ENCODE results near the gene MOSMO. TPM values are rescaled to one million over a fixed set of nuclear protein-coding genes. Genes with fewer than 3 reads are reported as not detected.
A peak's percentile ranks its signal among the peaks of the same experiment; 100 is the strongest.

Gene MOSMO
- total and polyA plus RNA-seq, 11 donors: 8.7 to 15.0 (median 11.7) TPM

DNA sequence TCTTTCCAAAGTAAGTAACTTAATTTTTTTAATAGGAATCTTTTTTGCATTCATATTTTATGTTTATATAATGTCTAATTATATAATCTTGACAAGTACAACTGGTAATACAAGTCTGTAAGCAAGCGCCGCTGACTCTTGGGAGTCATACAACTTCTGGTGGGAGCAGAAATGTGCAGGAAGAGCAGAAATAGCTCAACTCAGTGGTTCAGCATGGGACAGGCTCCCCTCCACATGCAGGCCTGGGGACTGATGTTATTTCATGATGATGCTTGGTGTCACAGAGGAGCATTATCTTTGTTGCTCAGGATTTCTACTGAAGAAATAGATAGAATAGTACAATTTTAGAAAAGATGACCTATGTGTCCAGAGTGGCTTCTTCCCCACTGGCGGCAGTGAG, 44.0 kb upstream of the MOSMO start:
- Histone ChIP-seq H3K4me3 (no peak overlapping the region), H3K27me3 (no peaks in the 10 kb centered on the region), H3K36me3 (peaks cover 4 to 100% (median 100%) of the 10 kb centered on the region in 9 donors), H3K4me1 (peaks cover 0 to 20% (median 3%) of the 10 kb centered on the region in 12 donors), H3K9me3 (no peaks in the 10 kb centered on the region), H3K27ac (peak overlapping the region in 8 of 12 donors; percentile 6 to 67 (median 44))
- intact Hi-C loops (cut with DNase I): loop anchor here in 1 of 10 donors (2.0 kb wide), 1 partner anchor 21 kb away; no protein-coding TSS in a partner anchor
- DNase-seq: no peak
- TF ChIP-seq POLR2A (IDR thresholded peaks at IDR 0.05): no peak
- TF ChIP-seq, protein P1, sequence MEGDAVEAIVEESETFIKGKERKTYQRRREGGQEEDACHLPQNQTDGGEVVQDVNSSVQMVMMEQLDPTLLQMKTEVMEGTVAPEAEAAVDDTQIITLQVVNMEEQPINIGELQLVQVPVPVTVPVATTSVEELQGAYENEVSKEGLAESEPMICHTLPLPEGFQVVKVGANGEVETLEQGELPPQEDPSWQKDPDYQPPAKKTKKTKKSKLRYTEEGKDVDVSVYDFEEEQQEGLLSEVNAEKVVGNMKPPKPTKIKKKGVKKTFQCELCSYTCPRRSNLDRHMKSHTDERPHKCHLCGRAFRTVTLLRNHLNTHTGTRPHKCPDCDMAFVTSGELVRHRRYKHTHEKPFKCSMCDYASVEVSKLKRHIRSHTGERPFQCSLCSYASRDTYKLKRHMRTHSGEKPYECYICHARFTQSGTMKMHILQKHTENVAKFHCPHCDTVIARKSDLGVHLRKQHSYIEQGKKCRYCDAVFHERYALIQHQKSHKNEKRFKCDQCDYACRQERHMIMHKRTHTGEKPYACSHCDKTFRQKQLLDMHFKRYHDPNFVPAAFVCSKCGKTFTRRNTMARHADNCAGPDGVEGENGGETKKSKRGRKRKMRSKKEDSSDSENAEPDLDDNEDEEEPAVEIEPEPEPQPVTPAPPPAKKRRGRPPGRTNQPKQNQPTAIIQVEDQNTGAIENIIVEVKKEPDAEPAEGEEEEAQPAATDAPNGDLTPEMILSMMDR (IDR thresholded peaks at IDR 0.05): no peak
- ATAC-seq: peak in 1 of 4 donors; percentile 30
- 68 to 76% (median 71%) methylated on average over 3 of the region's 3 CpGs for WGBS, 4 donors

DNA sequence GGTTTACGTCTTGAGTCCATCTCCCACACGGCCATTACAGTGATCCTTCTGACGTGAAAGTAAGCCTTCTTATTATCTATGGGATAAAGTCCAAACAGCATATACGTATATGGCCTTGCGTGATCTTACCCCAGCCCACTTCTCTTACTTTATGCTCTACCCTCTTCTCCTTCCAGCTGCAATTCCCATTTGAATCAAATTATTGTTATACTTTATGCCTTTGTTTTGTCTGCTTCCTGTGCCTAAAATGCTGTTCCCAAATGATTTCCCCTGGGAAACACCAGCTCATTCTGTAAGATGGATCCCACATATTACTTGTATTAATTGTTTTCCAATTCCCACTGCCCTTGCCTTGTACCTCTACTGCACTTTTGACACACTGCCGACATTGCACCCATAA, 43.6 kb upstream of the MOSMO start:
- Histone ChIP-seq H3K9me3 (no peaks in the 10 kb centered on the region), H3K4me3 (no peak overlapping the region), H3K27me3 (no peaks in the 10 kb centered on the region), H3K4me1 (peaks cover 0 to 20% (median 3%) of the 10 kb centered on the region in 12 donors), H3K36me3 (peaks cover 4 to 100% (median 100%) of the 10 kb centered on the region in 9 donors), H3K27ac (peak overlapping the region in 9 of 12 donors; percentile 6 to 67 (median 41))
- peak in 1 of 4 donors; percentile 76 for ATAC-seq
- WGBS, 4 donors: 55 to 66% (median 58%) methylated on average over 6 of the region's 6 CpGs
- no peak for DNase-seq
- intact Hi-C loops (cut with DNase I): loop anchor here in 1 of 10 donors (2.0 kb wide), 1 partner anchor 20 kb away; no protein-coding TSS in a partner anchor
- TF ChIP-seq POLR2A (IDR thresholded peaks at IDR 0.05): no peak
- TF ChIP-seq, protein P1 (IDR thresholded peaks at IDR 0.05): no peak

DNA sequence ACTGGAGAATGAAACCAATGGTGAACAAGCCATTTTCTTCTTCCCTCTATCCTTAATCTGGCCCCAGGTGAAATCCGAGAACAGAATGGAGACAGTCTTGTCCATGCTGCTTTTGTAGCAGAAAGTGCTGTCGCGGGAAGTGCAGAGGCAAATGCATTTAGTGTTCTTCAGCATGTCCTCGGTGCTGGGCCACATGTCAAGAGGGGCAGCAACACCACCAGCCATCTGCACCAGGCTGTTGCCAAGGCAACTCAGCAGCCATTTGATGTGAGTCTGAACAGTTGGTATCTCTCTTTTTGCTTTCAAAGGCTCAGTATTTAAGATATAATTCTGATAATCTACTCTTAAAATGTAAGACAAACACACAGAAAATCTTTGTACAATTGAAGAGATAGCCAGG, 36.1 kb upstream of the MOSMO start:
- peaks cover 15 to 100% (median 100%) of the 10 kb centered on the region in 9 donors for H3K36me3 ChIP-seq
- DNase-seq: no peak
- no peak overlapping the region for H3K27ac ChIP-seq
- H3K27me3 ChIP-seq: no peaks in the 10 kb centered on the region
- TF ChIP-seq, protein P1 (IDR thresholded peaks at IDR 0.05): no peak
- no peak for TF ChIP-seq POLR2A (IDR thresholded peaks at IDR 0.05)
- no peak overlapping the region for H3K4me3 ChIP-seq
- WGBS, 4 donors: 88 to 96% (median 91%) methylated on average over 4 of the region's 4 CpGs
- H3K9me3 ChIP-seq: no peaks in the 10 kb centered on the region
- ATAC-seq: no peak
- H3K4me1 ChIP-seq: no peaks in the 10 kb centered on the region
- intact Hi-C loops (cut with DNase I): loop anchor here in 1 of 10 donors (2.0 kb wide), 1 partner anchor 21 kb away; no protein-coding TSS in a partner anchor

DNA sequence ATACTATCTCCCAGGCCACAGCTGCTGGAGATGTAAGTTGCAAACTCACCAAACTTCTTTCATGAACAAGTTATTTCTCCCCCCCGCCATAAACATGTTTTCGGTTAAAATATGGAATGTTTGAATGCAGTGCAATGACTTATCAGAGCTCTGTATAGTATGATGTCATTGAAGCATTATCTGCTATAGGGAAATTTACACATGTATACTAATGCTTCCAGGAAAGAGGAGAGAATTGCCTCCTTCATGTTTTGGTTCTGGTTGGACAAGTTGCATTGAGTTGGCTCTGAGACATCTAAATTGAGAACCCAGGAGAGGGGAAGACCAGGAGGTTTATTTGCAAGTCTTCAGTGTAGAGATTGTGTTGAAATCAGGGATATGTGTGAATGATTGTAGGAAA, 34.0 kb upstream of the MOSMO start:
- Histone ChIP-seq H3K9me3 (no peaks in the 10 kb centered on the region), H3K27me3 (no peaks in the 10 kb centered on the region), H3K27ac (no peak overlapping the region), H3K36me3 (peaks cover 15 to 100% (median 100%) of the 10 kb centered on the region in 9 donors), H3K4me1 (no peaks in the 10 kb centered on the region), H3K4me3 (no peak overlapping the region)
- intact Hi-C loops (cut with DNase I): loop anchor here in 1 of 10 donors (2.0 kb wide), 1 partner anchor 19 kb away; no protein-coding TSS in a partner anchor
- DNase-seq (no peak), ATAC-seq (no peak)
- WGBS, 4 donors: 95 to 96% (median 96%) methylated on average over 2 of the region's 2 CpGs
- no peak for TF ChIP-seq POLR2A (IDR thresholded peaks at IDR 0.05)
- TF ChIP-seq, protein P1 (IDR thresholded peaks at IDR 0.05): no peak

Measured in heart left ventricle (tissue), 16 donors.